Muscle of leg (tissue), 11 donors: ENCODE results near the gene MAP2K3. TPM values are rescaled to one million over a fixed set of nuclear protein-coding genes. Genes with fewer than 3 reads are reported as not detected.
A peak's percentile ranks its signal among the peaks of the same experiment; 100 is the strongest.

Experiments
- DNase-seq: peaks from one replicate; pipeline ENCODE4 v3.0.0; 2013
- H3K27ac ChIP-seq: one replicate; pipeline ENCODE4 v1.5.1; 2013; ENCODE audit warnings: mild to moderate bottlenecking, low read length, control low read depth
- H3K27me3 ChIP-seq: one replicate; pipeline ENCODE4 v1.6.1; 2013; ENCODE audit warnings: low read length; ENCODE audit not compliant: control insufficient read depth, insufficient read depth
- H3K36me3 ChIP-seq: one replicate; pipeline ENCODE4 v1.6.1; 2013; ENCODE audit warnings: low read length; ENCODE audit not compliant: control insufficient read depth, insufficient read depth
- H3K4me1 ChIP-seq: one replicate; pipeline ENCODE4 v1.6.1; 2013; ENCODE audit warnings: low read length; ENCODE audit not compliant: control insufficient read depth, insufficient read depth
- H3K4me3 ChIP-seq: one replicate; pipeline ENCODE4 v1.5.1; 2013; ENCODE audit warnings: low read length, control low read depth
- H3K9me3 ChIP-seq: replicated peaks from 2 replicates; pipeline ENCODE4 v1.6.1; 2013; ENCODE audit warnings: low read depth, low read length; ENCODE audit not compliant: control insufficient read depth
- WGBS: methylation state at CpG from one replicate; pipeline ENCODE4 v1.1.5; 2013; ENCODE audit warnings: missing lambda C conversion rate; ENCODE audit not compliant: insufficient coverage; 5-methylcytosine and 5-hydroxymethylcytosine counted together
- polyA plus RNA-seq, 8 donors: library from polyadenylated mRNA; unstranded; fragments of 120-200 nt; gene quantifications; one replicate each; pipeline versions ENCODE4 v1.2.1 to v1.2.3, GENCODE V29; 2013; ENCODE audit warnings: inconsistent platforms in 1 of 8, low replicate concordance in 1 of 8; ENCODE audit not compliant: insufficient read length in 8 of 8, insufficient read depth in 1 of 8
- total RNA-seq: library from RNA; stranded (reverse); fragments of 120-200 nt; gene quantifications from one replicate; pipeline ENCODE4 v1.2.4, GENCODE V29; 2013

MAP2K3 gene
- total and polyA plus RNA-seq, 9 donors, result 10.9 to 35.3 (median 24.6) TPM

- DNase-seq, result no peak
- Histone ChIP-seq H3K4me3 (peak overlapping the region; percentile 50), H3K4me1 (peaks cover 38% of the 10 kb centered on the region), H3K27ac (peak overlapping the region; percentile 51), H3K36me3 (no peaks in the 10 kb centered on the region), H3K27me3 (no peaks in the 10 kb centered on the region), H3K9me3 (no peaks in the 10 kb centered on the region)
- WGBS, result 14% methylated on average over 7 of the region's 12 CpGs
Measured at GRCh38 chr17:21252289-21252795, 32.2 kb upstream of the MAP2K3 start.

GRCh38 chr17:21252796-21253645 is 31.5 kb upstream of the MAP2K3 start, which contains the start of gene NATD1:
Gene NATD1 (minus strand): TSS chr17:21253410. CDS start chr17:21253264, 146 bp downstream.
- WGBS, result under 1% methylated on average over 109 of the region's 117 CpGs
- Histone ChIP-seq H3K27ac (peak within 1 kb of the TSS; percentile 76), H3K36me3 (no peaks in the 10 kb centered on the region), H3K4me1 (peaks cover 38% of the 10 kb centered on the region), H3K4me3 (peak within 1 kb of the TSS; percentile 58), H3K27me3 (no peaks in the 10 kb centered on the region), H3K9me3 (no peaks in the 10 kb centered on the region)
- peak; percentile 94 for DNase-seq

- Histone ChIP-seq H3K27me3 (no peaks in the 10 kb centered on the region), H3K9me3 (no peaks in the 10 kb centered on the region), H3K4me1 (peaks cover 38% of the 10 kb centered on the region), H3K36me3 (no peaks in the 10 kb centered on the region), H3K4me3 (peak overlapping the region; percentile 58), H3K27ac (peak overlapping the region; percentile 76)
- no peak for DNase-seq
- WGBS, result 43% methylated on average over 11 of the region's 15 CpGs
Measured at GRCh38 chr17:21253646-21254441, 30.7 kb upstream of the MAP2K3 start.

GRCh38 chr17:21258593-21258992 is 25.9 kb upstream of the MAP2K3 start:
- Histone ChIP-seq H3K27ac (no peak overlapping the region), H3K36me3 (no peaks in the 10 kb centered on the region)
- no peak for DNase-seq

GRCh38 chr17:21262259-21262993 is 22.1 kb upstream of the MAP2K3 start:
- no peak overlapping the region for H3K4me3 ChIP-seq
- H3K27ac ChIP-seq, result no peak overlapping the region
- H3K27me3 ChIP-seq, result peaks cover 4% of the 10 kb centered on the region
- no peaks in the 10 kb centered on the region for H3K4me1 ChIP-seq
- DNase-seq, result no peak
- WGBS, result 52% methylated on average over 7 of the region's 12 CpGs
- H3K9me3 ChIP-seq, result no peaks in the 10 kb centered on the region
- no peaks in the 10 kb centered on the region for H3K36me3 ChIP-seq

More at GRCh38 chr17:21258593-21258992, 25.9 kb upstream of the MAP2K3 start:
- no peaks in the 10 kb centered on the region for H3K9me3 ChIP-seq
- no peak overlapping the region for H3K4me3 ChIP-seq
- 79% methylated on average over 7 of the region's 7 CpGs for WGBS
- peaks cover 4% of the 10 kb centered on the region for H3K4me1 ChIP-seq
- no peaks in the 10 kb centered on the region for H3K27me3 ChIP-seq

GRCh38 chr17:21263376-21263775 is 21.1 kb upstream of the MAP2K3 start:
- H3K4me3 ChIP-seq, result no peak overlapping the region
- no peaks in the 10 kb centered on the region for H3K9me3 ChIP-seq
- 54% methylated on average over 3 of the region's 6 CpGs for WGBS
- no peak for DNase-seq
- no peak overlapping the region for H3K27ac ChIP-seq
- H3K36me3 ChIP-seq, result no peaks in the 10 kb centered on the region
- no peaks in the 10 kb centered on the region for H3K4me1 ChIP-seq
- peaks cover 4% of the 10 kb centered on the region for H3K27me3 ChIP-seq

GRCh38 chr17:21268596-21269188 is 15.8 kb upstream of the MAP2K3 start:
- H3K9me3 ChIP-seq, result no peaks in the 10 kb centered on the region
- peaks cover 2% of the 10 kb centered on the region for H3K4me1 ChIP-seq
- DNase-seq, result no peak
- no peaks in the 10 kb centered on the region for H3K36me3 ChIP-seq
- 53% methylated on average over 4 of the region's 7 CpGs for WGBS
- no peak overlapping the region for H3K4me3 ChIP-seq
- H3K27ac ChIP-seq, result no peak overlapping the region
- peaks cover 4% of the 10 kb centered on the region for H3K27me3 ChIP-seq

- peak; percentile 3 for DNase-seq
- H3K27ac ChIP-seq, result no peak overlapping the region
- H3K9me3 ChIP-seq, result no peaks in the 10 kb centered on the region
- whole genome bisulfite sequencing, result no CpG with 5 or more reads among the region's 8 CpGs
- H3K4me1 ChIP-seq, result peaks cover 7% of the 10 kb centered on the region
- peaks cover 4% of the 10 kb centered on the region for H3K27me3 ChIP-seq
- no peaks in the 10 kb centered on the region for H3K36me3 ChIP-seq
- no peak overlapping the region for H3K4me3 ChIP-seq
Measured at GRCh38 chr17:21269394-21269793, 15.1 kb upstream of the MAP2K3 start.

- peaks cover 24% of the 10 kb centered on the region for H3K4me1 ChIP-seq
Measured at GRCh38 chr17:21271454-21272183, 12.9 kb upstream of the MAP2K3 start.

More at GRCh38 chr17:21271454-21272183, 12.9 kb upstream of the MAP2K3 start:
- 74% methylated on average over 5 of the region's 10 CpGs for WGBS
- Histone ChIP-seq H3K4me3 (no peak overlapping the region), H3K27me3 (peaks cover 3% of the 10 kb centered on the region), H3K27ac (no peak overlapping the region), H3K36me3 (no peaks in the 10 kb centered on the region), H3K9me3 (no peaks in the 10 kb centered on the region)
- DNase-seq, result no peak
